Endothelial cell of umbilical vein (primary cell): Measurements from ENCODE around the gene MACO1. TPM values are rescaled to one million over a fixed set of nuclear protein-coding genes. Genes with fewer than 3 reads are reported as not detected.
"Not testable (repeated sequence)": the region's sequence is repeated elsewhere in the genome, so short reads cannot be mapped to it uniquely, and the experiment has no call there.

Experiments
- BruUV-seq: library from RNA; stranded (reverse); fragments of 400-500 nt; replicated peaks from 2 replicates; lab custom pipeline; 2021; lab: Mats Ljungman, UMichigan
- CTCF ChIA-PET: fragments of 300-600, 350-600 bp; sonication (Branson Sonifier 250); formaldehyde crosslinking; loops from one replicate; lab custom pipeline; 2021; ENCODE audit warnings: antibody characterized with exemption, inconsistent platforms; lab: Charles Lee
- POLR2A ChIA-PET: fragments of 300-600, 350-600 bp; sonication (Branson Sonifier 250); formaldehyde crosslinking; loops from one replicate; lab custom pipeline; 2021; ENCODE audit warnings: antibody characterized with exemption, inconsistent platforms; lab: Charles Lee
- DNase-seq: peaks from one replicate; pipeline ENCODE4 v3.0.0-alpha.2; 2011; ENCODE audit warnings: low read depth, low spot score
- FAIRE-seq: peaks from 2 replicates; lab custom pipeline; 2011; peaks lifted over from hg19 to GRCh38; lab: Jason Lieb, UNC
- H2AFZ ChIP-seq: 2 replicates; pipeline ENCODE4 v1.6.0; 2012; ENCODE audit warnings: low read depth, low read length, control low read depth, inconsistent platforms
- H3K27ac ChIP-seq: 2 replicates; pipeline ENCODE4 v1.5.1; 2011; ENCODE audit warnings: low read depth, mild to moderate bottlenecking, control low read depth, low read length, moderate library complexity; ENCODE audit not compliant: insufficient read depth
- H3K27me3 ChIP-seq, 2 experiments: 2 replicates each; pipeline versions ENCODE4 v1.6.0 to v1.6.1; 2011; ENCODE audit warnings: low read length in 2 of 2, mixed read lengths in 1 of 2; ENCODE audit not compliant: control insufficient read depth in 2 of 2, insufficient read depth in 2 of 2
- H3K36me3 ChIP-seq, 2 experiments: 2 replicates in 1 of 2; 3 replicates in 1 of 2; pipeline ENCODE4 v1.5.1; 2011; ENCODE audit warnings: low read length in 2 of 2, mild to moderate bottlenecking in 1 of 2, moderate library complexity in 1 of 2; ENCODE audit not compliant: control insufficient read depth in 2 of 2, insufficient read depth in 2 of 2; ENCODE audit errors: extremely low read depth in 1 of 2
- H3K4me1 ChIP-seq: 3 replicates; pipeline ENCODE4 v1.5.1; 2011; ENCODE audit warnings: mild to moderate bottlenecking, low read length; ENCODE audit not compliant: control insufficient read depth, insufficient read depth; ENCODE audit errors: extremely low read depth
- H3K4me2 ChIP-seq: 2 replicates; pipeline ENCODE4 v1.6.1; 2011; ENCODE audit warnings: low read length, control low read depth, mixed read lengths; ENCODE audit not compliant: insufficient read depth
- H3K4me3 ChIP-seq, 3 experiments: fragments of 200-600 bp in 1 of 3; sonication (generic), shearing (Covaris generic) in 1 of 3; replicated peaks in 1 of 3; 2 replicates each; pipeline ENCODE4 v1.5.1; 2011 to 2016; ENCODE audit warnings: control low read depth in 3 of 3, low read length in 3 of 3, mild to moderate bottlenecking in 2 of 3, inconsistent platforms in 1 of 3, low read depth in 1 of 3, moderate library complexity in 1 of 3; ENCODE audit not compliant: insufficient read depth in 1 of 3
- H3K79me2 ChIP-seq: 2 replicates; pipeline ENCODE4 v1.6.0; 2012; ENCODE audit warnings: low read length, inconsistent platforms; ENCODE audit not compliant: control insufficient read depth, insufficient read depth
- H3K9ac ChIP-seq: replicated peaks from 2 replicates; pipeline ENCODE3; 2011; ENCODE audit warnings: low read length, control low read depth; ENCODE audit not compliant: insufficient read depth; ENCODE audit errors: extremely low read depth
- H3K9me1 ChIP-seq: replicated peaks from 3 replicates; pipeline ENCODE4 v1.6.0; 2011; ENCODE audit warnings: mild to moderate bottlenecking, low read length; ENCODE audit not compliant: control insufficient read depth, insufficient read depth; ENCODE audit errors: extremely low read depth
- H3K9me3 ChIP-seq: replicated peaks from 2 replicates; pipeline ENCODE4 v1.5.1; 2012; ENCODE audit warnings: low read length, inconsistent platforms; ENCODE audit not compliant: control insufficient read depth, insufficient read depth
- H4K20me1 ChIP-seq: replicated peaks from 2 replicates; pipeline ENCODE3; 2011; ENCODE audit warnings: mild to moderate bottlenecking, low read length; ENCODE audit not compliant: control insufficient read depth, insufficient read depth; ENCODE audit errors: extremely low read depth
- EZH2 ChIP-seq: IDR thresholded peaks from 2 replicates; pipeline ENCODE4 v1.6.1; 2012; ENCODE audit warnings: borderline replicate concordance, low read depth, mild to moderate bottlenecking, moderate library complexity, low read length, inconsistent platforms; ENCODE audit not compliant: severe bottlenecking
- MYC ChIP-seq: IDR thresholded peaks from one replicate; pipeline ENCODE4 v1.6.1; 2011; ENCODE audit warnings: mild to moderate bottlenecking, low read depth, low read length
- dilution Hi-C: fragments of 300-500 bp; cut with MboI; formaldehyde crosslinking; loops from one replicate; pipeline ENCODE4 v1.15.0; 2019; ENCODE audit warnings: low sequenced_read_pairs; ENCODE audit not compliant: extremely low pct_ligation_motif_present
- intact Hi-C: fragments of 100-400 bp; cut with micrococcal nuclease; formaldehyde crosslinking; loops from one replicate; pipeline ENCODE4 v1.10.0; 2022
- polyA plus RNA-seq, 4 experiments: library from polyadenylated mRNA; depleted of rRNA in 3 of 4; stranded (reverse) in 3 of 4; unstranded in 1 of 4; fragments of >200 nt; gene quantifications; 2 replicates each; pipeline versions ENCODE4 v1.2.1 to v1.2.3, GENCODE V29; 2011 to 2012; ENCODE audit warnings: missing spikeins in 1 of 4
- total RNA-seq: library from RNA; stranded (reverse); gene quantifications from 2 replicates; pipeline ENCODE4 v1.2.3, GENCODE V29; 2021

Gene MACO1
- total and polyA plus RNA-seq, 2 donors (not counting 3 experiments of a cell fraction or from before 2014, with no cell fraction given): 7.7 to 24.4 TPM

DNA sequence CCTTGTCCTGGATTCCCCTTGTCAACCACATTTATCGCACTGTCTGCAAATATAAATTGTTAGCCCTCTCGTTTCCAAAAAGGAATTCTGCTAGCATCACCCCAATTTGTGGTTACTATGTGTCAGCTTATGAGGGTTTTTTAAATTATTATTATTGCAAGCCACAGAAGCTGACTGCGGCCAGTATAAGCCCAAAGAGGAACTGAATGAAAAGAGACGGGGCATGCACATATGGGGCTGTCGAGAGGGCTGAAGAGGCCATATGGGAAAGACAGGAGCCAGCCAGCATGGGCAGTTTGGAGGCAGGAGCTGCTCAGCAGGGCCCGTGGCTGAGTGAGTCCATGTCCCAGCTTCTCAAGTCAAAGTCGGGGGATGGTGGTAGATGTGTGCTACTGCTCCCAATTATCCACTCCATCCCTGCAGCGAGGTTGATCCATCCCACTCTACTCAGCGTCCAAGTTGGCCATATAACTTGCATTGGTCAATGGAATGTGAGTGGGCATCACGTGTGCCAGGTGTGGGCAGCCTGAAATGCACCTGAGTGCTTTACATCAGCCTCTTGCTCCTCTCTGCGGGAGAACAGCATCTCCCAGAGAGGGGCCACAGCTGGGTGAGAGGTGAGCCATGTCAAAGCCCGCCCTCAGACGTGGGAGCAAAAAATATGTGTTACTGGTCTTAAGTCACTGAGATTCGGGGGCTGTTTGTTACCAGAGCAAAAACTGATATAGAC lies 75.1 kb downstream of the MACO1 start:
- ChIA-PET CTCF (interaction anchor here (1.1 kb wide), 1 partner anchor 37 kb away, joined by 4 read pairs; no protein-coding TSS in a partner anchor), POLR2A (no interaction called here)
- no peak overlapping the region for H3K4me3 ChIP-seq
- DNase-seq: no peak
- no peaks in the 10 kb centered on the region for H3K9me1 ChIP-seq
- no peaks in the 10 kb centered on the region for H3K27me3 ChIP-seq
- no peaks in the 10 kb centered on the region for H3K4me1 ChIP-seq
- BruUV-seq: no TSS peak
- FAIRE-seq: no peak
- no peaks in the 10 kb centered on the region for H3K79me2 ChIP-seq
- no peak overlapping the region for H3K27ac ChIP-seq
- no peaks in the 10 kb centered on the region for H4K20me1 ChIP-seq
- dilution Hi-C loops (no loop called here), intact Hi-C loops (no loop called here)
- H2AFZ ChIP-seq: no peak overlapping the region
- no peak overlapping the region for H3K9ac ChIP-seq
- no peak overlapping the region for H3K4me2 ChIP-seq
- TF ChIP-seq EZH2 (no peak), MYC (no peak)
- no peaks in the 10 kb centered on the region for H3K9me3 ChIP-seq
- H3K36me3 ChIP-seq: peaks cover 0 to 4% of the 10 kb centered on the region in 2 experiments

DNA sequence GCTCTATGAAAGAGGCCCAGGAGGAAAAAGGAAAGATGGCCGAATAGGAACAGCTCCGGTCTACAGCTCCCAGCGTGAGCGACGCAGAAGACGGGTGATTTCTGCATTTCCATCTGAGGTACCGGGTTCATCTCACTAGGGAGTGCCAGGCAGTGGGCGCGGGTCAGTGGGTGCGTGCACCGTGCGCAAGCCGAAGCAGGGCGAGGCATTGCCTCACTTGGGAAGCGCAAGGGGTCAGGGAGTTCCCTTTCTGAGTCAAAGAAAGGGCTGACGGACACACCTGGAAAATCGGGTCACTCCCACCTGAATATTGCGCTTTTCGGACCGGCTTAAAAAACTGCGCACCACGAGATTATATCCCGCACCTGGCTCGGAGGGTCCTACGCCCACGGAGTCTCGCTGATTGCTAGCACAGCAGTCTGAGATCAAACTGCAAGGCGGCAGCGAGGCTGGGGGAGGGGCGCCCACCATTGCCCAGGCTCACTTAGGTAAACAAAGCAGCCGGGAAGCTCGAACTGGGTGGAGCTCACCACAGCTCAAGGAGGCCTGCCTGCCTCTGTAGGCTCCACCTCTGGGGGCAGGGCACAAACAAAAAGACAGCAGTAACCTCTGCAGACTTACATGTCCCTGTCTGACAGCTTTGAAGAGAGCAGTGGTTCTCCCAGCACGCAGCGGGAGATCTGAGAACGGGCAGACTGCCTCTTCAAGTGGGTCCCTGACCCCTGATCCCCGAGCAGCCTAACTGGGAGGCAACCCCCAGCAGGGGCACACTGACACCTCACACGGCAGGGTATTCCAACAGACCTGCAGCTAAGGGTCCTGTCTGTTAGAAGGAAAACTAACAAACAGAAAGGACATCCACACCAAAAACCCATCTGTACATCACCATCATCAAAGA lies 76.1 kb downstream of the MACO1 start:
- DNase-seq, H4K20me1 ChIP-seq, dilution Hi-C loops, H2AFZ ChIP-seq, POLR2A ChIA-PET, H3K9me3 ChIP-seq, H3K9ac ChIP-seq, H3K4me3 ChIP-seq, FAIRE-seq, H3K27me3 ChIP-seq, H3K27ac ChIP-seq, BruUV-seq, intact Hi-C loops, H3K4me1 ChIP-seq, H3K4me2 ChIP-seq, H3K9me1 ChIP-seq, H3K36me3 ChIP-seq, H3K79me2 ChIP-seq: not testable (repeated sequence)
- CTCF ChIA-PET: interaction anchor here (1.1 kb wide), 1 partner anchor 38 kb away, joined by 4 read pairs; no protein-coding TSS in a partner anchor
